ENCODE measurements around the gene ATL2.
A peak's percentile ranks its signal among the peaks of the same experiment; 100 is the strongest.
"Not testable (repeated sequence)": the region's sequence is repeated elsewhere in the genome, so short reads cannot be mapped to it uniquely, and the experiment has no call there.

The ATL2 gene

DNA sequence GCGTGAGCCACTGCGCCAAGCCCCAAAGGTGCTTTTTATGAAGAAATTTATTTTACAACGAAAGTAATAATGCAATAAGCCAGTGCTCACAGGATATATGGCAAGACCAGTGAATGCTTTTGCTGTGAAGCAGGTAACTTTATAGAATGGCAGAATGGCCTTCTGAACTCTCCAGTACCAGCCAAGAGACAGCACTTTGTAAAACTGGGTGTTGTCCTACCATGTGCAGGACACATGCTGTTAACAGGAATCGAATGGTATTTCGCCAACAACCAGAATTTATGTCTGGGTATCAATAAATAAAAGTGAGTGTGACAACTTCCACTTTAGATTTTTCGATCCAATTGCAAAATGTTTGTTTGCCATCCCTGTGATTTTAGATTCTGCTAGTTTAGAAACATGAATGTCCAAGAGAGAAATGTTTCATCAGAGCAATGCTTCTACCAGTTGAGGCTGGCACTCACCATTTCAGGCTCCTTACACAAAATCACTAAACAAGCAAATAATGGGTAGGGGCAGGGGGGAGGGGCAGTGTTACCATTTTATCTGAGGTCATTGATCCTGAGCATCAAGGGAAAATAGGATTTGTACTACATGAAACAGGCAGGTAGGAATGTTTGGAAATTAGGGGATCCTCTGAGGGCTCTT lies 95.9 kb downstream of the ATL2 start:
- TF ChIP-seq, protein P1, sequence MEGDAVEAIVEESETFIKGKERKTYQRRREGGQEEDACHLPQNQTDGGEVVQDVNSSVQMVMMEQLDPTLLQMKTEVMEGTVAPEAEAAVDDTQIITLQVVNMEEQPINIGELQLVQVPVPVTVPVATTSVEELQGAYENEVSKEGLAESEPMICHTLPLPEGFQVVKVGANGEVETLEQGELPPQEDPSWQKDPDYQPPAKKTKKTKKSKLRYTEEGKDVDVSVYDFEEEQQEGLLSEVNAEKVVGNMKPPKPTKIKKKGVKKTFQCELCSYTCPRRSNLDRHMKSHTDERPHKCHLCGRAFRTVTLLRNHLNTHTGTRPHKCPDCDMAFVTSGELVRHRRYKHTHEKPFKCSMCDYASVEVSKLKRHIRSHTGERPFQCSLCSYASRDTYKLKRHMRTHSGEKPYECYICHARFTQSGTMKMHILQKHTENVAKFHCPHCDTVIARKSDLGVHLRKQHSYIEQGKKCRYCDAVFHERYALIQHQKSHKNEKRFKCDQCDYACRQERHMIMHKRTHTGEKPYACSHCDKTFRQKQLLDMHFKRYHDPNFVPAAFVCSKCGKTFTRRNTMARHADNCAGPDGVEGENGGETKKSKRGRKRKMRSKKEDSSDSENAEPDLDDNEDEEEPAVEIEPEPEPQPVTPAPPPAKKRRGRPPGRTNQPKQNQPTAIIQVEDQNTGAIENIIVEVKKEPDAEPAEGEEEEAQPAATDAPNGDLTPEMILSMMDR (IDR thresholded peaks at IDR 0.05; ENCODE audit: extremely low read depth, missing control alignments), result no peak
- DNase-seq (ENCODE audit: low spot score), result no peak

DNA sequence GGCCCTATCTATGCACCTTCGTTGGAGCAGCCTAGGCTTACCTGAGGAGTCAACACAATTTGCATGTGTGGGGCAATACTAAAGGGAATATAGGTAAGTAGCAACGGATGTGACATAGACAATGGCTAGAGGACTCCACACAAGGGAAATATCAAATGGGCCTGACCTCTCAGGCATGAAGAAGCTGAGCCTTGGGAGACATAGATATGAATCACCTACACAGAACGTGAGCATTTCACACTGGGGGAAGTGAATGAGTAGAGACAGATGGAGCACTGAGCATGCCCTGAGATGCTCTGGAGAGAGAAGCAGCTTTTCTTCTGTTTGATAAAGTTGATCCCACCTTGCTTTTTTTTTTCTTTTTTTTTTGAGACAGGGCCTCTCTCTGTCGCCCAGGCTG lies 97.9 kb downstream of the ATL2 start:
- TF ChIP-seq, protein P1 (IDR thresholded peaks at IDR 0.05; ENCODE audit: extremely low read depth, missing control alignments), result no peak
- DNase-seq (ENCODE audit: low spot score), result no peak

DNA sequence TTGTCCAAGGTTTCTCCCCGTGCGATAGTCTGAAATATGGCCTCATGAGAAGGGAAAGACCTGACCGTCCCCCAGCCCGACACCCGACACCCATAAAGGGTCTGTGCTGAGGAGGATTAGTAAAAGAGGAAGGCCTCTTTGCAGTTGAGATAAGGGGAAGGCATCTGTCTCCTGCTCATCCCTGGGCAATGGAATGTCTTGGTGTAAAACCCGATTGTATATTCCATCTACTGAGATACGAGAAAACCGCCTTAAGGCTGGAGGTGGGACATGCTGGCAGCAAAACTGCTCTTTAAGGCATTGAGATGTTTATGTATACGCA lies 99.0 kb downstream of the ATL2 start:
- DNase-seq (ENCODE audit: low spot score), result not testable (repeated sequence)

DNA sequence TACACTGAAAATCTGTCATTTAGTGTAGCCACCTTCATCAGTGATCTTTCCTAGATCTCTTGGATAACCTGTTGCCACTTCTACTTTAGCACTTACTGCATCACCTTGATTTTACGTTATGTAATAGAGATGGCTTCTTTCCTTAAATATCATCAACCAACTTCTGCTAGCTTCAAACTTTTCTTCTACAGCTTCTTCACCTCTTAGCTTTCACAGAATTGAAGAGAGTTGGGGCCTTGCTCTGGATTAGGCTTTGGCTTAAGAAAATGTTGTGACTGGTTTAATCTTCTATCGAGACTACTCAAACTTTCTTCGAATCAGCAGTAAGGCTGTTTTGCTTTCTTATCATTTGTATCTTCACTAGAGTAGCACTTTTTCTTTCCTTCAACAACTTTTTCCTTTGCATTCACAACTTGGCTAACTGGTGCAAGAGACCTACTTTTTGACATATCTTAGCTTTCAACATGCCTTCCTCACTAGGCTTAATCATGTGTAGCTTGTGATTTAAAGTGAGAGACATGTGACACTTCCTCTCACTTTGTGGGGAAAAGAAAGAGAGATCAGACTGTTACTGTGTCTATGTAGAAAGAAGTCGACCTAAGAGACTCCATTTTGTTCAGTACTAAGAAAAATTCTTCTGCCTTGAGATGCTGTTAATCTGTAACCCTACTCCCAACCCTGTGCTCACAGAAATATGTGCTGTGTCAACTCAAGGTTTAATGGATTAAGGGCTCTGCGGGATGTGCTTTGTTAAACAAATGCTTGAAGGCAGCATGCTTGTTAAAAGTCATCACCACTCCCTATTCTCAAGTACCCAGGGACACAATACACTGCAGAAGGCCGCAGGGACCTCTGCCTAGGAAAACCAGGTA lies 99.6 kb downstream of the ATL2 start:
- TF ChIP-seq, protein P1 (IDR thresholded peaks at IDR 0.05; ENCODE audit: extremely low read depth, missing control alignments), result no peak
- DNase-seq (ENCODE audit: low spot score), result no peak

DNA sequence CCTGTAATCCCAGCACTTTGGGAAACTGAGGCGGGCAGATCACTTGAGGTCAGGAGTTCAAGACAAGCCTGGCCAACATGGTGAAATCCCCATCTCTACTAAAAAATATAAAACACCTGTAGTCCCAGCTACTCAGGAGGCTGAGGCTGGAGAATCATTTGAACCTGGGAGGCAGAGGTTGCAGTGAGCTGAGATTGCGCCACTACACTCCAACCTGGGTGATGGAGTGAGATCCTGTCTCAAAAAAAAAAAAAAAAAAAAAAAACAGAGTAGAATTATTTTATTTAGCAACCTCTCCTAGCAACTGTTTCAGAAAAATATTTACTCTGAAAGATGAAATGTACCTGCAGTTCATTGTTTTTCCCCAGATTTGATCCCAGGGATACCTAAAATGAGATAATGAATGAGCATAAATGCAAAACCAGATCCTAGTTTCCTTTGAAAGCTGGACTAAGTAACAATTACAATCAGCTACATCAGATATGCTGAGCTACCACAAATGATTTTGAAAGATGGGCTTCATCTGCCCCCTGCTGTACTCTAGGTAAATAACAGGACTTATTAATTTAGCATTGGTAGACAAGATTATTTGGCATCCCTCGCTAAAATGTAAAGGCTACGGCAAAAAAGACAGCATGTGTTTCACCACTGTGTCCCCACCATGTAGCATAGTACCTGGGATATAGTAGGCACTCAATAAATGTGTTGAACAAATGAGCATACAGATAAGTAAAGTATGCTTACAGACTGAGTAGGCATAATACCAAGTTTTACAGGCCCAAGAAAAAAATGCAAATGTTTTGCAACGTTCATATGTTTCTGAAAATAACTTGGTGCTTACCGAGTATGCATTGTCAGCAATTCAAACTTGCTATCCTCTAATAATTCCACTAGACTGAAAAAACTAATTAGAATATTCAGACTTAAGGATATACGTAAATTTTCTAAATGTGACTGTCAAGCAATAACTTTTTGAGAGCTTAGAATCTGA lies 102.5 kb downstream of the ATL2 start:
- TF ChIP-seq, protein P1 (IDR thresholded peaks at IDR 0.05; ENCODE audit: extremely low read depth, missing control alignments), result peak; percentile 7
- peak; percentile 60 for DNase-seq (ENCODE audit: low spot score)

DNA sequence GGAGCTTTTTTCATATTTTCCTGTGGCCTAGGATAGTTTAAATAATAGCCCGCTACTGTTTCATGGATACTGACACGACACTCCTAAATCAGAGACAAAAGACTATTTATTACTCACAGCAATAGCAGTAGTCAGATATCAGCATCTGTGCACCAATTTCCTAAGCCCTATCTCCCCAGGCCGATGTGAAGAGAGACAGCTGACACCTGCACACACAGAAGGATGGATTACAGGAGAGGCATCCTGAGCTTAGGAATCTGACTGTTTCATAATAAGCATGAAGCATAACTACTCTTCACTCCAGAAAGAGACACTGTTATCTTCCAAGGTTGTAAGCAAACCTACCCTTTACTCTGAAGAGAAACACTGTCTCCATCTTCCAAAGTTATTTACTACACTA lies 105.4 kb downstream of the ATL2 start:
- DNase-seq (ENCODE audit: low spot score), result no peak
- TF ChIP-seq, protein P1 (IDR thresholded peaks at IDR 0.05; ENCODE audit: extremely low read depth, missing control alignments), result no peak

DNA sequence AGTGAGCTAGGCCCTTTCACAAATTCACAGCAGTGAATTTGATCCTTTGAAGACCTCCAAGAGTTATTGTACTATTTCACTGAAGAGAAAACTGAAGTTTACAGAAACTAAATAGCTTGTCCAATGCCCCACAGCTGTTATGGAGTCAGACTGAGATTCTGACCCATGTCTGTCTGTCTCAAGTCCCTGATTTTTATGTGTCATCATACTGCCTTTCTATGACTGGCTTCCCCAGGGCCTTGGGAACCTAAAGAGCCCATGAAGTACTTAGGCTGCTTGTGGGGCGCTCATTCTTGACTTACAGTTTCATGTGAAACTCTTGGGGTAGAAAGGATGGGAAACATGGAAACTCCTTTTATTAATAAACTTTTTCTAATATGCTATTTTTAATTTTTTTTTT lies 107.7 kb downstream of the ATL2 start:
- TF ChIP-seq, protein P1 (IDR thresholded peaks at IDR 0.05; ENCODE audit: extremely low read depth, missing control alignments), result no peak
- no peak for DNase-seq (ENCODE audit: low spot score)

Measured in GM20000 (cell line).